Smooth muscle cell (in vitro differentiated cells): Measurements from ENCODE around the gene CFAP206. TPM values are rescaled to one million over a fixed set of nuclear protein-coding genes. Genes with fewer than 3 reads are reported as not detected.

Experiments used
- DNase-seq: peaks from one replicate; lab custom pipeline; 2025; ENCODE audit not compliant: unreplicated experiment; lab: John Stamatoyannopoulos, UW
- H2AFZ ChIP-seq: fragments of 200-600 bp; sonication (generic); 2 replicates; pipeline ENCODE4 v1.6.0; 2016; ENCODE audit warnings: antibody characterized with exemption, low read depth, mild to moderate bottlenecking
- H3F3A ChIP-seq: fragments of 200-600 bp; sonication (generic); 2 replicates; pipeline ENCODE4 v1.6.0; 2017; ENCODE audit warnings: antibody characterized with exemption, low read depth
- H3K27ac ChIP-seq: fragments of 200-600 bp; sonication (generic); 2 replicates; pipeline ENCODE4 v1.5.1; 2016; ENCODE audit warnings: low read depth, mild to moderate bottlenecking
- H3K27me3 ChIP-seq: fragments of 200-600 bp; sonication (generic); 2 replicates; pipeline ENCODE4 v1.6.1; 2016; ENCODE audit warnings: low read depth, mild to moderate bottlenecking
- H3K36me3 ChIP-seq: fragments of 200-600 bp; sonication (generic); 2 replicates; pipeline ENCODE4 v1.5.1; 2016; ENCODE audit warnings: low read depth
- H3K4me1 ChIP-seq: fragments of 200-600 bp; sonication (generic); 2 replicates; pipeline ENCODE4 v1.5.1; 2016; ENCODE audit warnings: low read depth
- H3K4me2 ChIP-seq: fragments of 200-600 bp; sonication (generic); 2 replicates; pipeline ENCODE4 v1.6.0; 2016; ENCODE audit warnings: mild to moderate bottlenecking
- H3K4me3 ChIP-seq: fragments of 200-600 bp; sonication (generic); 2 replicates; pipeline ENCODE4 v1.5.1; 2016; ENCODE audit warnings: mild to moderate bottlenecking
- H3K79me2 ChIP-seq: fragments of 200-600 bp; sonication (generic); 2 replicates; pipeline ENCODE4 v1.6.0; 2016; ENCODE audit warnings: low read depth, mild to moderate bottlenecking
- H3K9ac ChIP-seq: fragments of 200-600 bp; sonication (generic); 2 replicates; pipeline ENCODE4 v1.6.0; 2016; ENCODE audit warnings: low read depth
- H3K9me3 ChIP-seq: fragments of 200-600 bp; sonication (generic); replicated peaks from 2 replicates; pipeline ENCODE4 v1.5.1; 2016; ENCODE audit warnings: low read depth
- H4K20me1 ChIP-seq: fragments of 200-600 bp; sonication (generic); 2 replicates; pipeline ENCODE4 v1.6.0; 2016; ENCODE audit warnings: low read depth
- WGBS: methylation state at CpG from one replicate; pipeline ENCODE4 v1.1.7; 2016; ENCODE audit warnings: low lambda C conversion rate; 5-methylcytosine and 5-hydroxymethylcytosine counted together
- polyA plus RNA-seq: library from polyadenylated mRNA; unstranded; fragments of >200 nt; fragmentation: Nextera tagmentation; extraction: Ambion mirVana; gene quantifications from 2 replicates; pipeline ENCODE4 v1.2.1, GENCODE V29; 2016
- total RNA-seq: library from RNA; depleted of rRNA; stranded (reverse); fragments of >200 nt; gene quantifications from 2 replicates; pipeline ENCODE4 v1.2.3, GENCODE V29; 2014
- TF ChIP-seq, protein P1 (sequence below): fragments of 200-600 bp; sonication (generic); IDR thresholded peaks from 2 replicates; pipeline ENCODE4 v1.5.1; 2017; ENCODE audit warnings: borderline replicate concordance, mild to moderate bottlenecking, antibody characterized with exemption; ENCODE audit not compliant: insufficient read depth, poor library complexity, severe bottlenecking

CFAP206 gene, protein sequence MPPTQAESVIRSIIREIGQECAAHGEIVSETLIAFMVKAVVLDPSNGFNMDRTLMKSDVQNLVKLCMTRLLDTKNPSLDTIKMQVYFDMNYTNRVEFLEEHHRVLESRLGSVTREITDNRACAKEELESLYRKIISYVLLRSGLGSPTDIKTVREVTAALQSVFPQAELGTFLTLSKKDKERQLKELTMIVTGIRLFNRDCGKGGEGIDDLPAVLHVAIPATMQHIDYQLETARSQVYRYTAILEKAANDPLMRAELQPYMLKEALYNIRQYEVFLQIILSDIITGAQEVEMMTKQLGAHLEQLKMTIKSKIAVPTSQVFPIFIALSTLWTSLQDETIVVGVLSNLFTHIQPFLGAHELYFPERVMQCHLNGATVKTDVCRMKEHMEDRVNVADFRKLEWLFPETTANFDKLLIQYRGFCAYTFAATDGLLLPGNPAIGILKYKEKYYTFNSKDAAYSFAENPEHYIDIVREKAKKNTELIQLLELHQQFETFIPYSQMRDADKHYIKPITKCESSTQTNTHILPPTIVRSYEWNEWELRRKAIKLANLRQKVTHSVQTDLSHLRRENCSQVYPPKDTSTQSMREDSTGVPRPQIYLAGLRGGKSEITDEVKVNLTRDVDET
- total RNA-seq: 0.72 and 2.0 TPM in 2 replicates
- 0.21 and 0.53 TPM in 2 replicates for polyA plus RNA-seq

DNA sequence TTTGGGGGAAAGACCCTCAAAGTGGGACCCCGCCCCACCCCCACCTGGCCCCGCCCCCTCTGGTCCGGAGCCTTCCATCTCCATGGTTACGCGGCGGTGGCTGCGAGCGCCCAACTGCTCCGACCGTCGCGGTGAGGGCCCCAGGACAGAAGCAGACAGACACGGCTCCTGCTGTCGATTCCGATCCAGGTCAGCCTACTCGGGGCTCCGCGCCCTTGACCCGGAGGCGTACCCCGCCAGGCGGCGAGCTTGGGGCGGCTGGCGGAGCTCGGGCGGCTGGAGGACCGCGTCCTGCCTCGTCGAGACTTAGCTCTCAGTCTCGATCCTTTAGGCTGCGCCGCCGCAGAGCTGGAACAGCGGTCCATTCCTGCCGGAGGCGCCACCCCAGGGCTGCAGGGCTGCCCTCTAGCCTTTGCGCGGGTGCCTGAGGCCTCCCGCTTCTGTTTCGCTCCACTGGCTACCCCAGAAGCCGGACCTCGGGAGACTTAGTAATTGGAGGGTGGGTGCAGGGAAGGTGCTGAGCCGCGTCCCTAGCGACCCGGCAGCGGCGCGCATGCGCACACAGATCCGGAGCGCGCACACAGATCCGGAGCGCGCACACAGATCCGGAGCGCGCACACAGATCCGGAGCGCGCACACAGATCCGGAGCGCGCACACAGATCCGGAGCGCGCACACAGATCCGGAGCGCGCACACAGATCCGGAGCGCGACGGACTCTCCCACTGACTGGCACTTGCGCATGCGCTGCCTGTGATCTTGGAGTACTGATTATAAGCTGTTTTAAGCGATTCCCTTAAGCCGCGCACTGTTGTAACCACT, at the start of gene CFAP206:
TSS of gene CFAP206 (plus strand) at position 72 of the 820 bp plus-strand sequence. CDS start 1,868 bp downstream, outside the sequence.
- peak within 1 kb of the TSS; percentile 92 for H3K9ac ChIP-seq
- 1% methylated on average over 81 of the region's 82 CpGs for WGBS
- no peaks in the 10 kb centered on the region for H3K9me3 ChIP-seq
- H3K79me2 ChIP-seq: no peaks in the 10 kb centered on the region
- H3K4me1 ChIP-seq: peaks cover 3% of the 10 kb centered on the region
- peak within 1 kb of the TSS; percentile 100 for H3K4me3 ChIP-seq
- peaks cover 2% of the 10 kb centered on the region for H3K27me3 ChIP-seq
- H3F3A ChIP-seq: no peaks in the 10 kb centered on the region
- DNase-seq: peak; percentile 84
- no peaks in the 10 kb centered on the region for H4K20me1 ChIP-seq
- TF ChIP-seq, protein P1, sequence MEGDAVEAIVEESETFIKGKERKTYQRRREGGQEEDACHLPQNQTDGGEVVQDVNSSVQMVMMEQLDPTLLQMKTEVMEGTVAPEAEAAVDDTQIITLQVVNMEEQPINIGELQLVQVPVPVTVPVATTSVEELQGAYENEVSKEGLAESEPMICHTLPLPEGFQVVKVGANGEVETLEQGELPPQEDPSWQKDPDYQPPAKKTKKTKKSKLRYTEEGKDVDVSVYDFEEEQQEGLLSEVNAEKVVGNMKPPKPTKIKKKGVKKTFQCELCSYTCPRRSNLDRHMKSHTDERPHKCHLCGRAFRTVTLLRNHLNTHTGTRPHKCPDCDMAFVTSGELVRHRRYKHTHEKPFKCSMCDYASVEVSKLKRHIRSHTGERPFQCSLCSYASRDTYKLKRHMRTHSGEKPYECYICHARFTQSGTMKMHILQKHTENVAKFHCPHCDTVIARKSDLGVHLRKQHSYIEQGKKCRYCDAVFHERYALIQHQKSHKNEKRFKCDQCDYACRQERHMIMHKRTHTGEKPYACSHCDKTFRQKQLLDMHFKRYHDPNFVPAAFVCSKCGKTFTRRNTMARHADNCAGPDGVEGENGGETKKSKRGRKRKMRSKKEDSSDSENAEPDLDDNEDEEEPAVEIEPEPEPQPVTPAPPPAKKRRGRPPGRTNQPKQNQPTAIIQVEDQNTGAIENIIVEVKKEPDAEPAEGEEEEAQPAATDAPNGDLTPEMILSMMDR: peak; percentile 21
- peak within 1 kb of the TSS; percentile 100 for H2AFZ ChIP-seq
- H3K36me3 ChIP-seq: no peaks in the 10 kb centered on the region
- H3K4me2 ChIP-seq: peak within 1 kb of the TSS; percentile 98
- H3K27ac ChIP-seq: peak within 1 kb of the TSS; percentile 96

DNA sequence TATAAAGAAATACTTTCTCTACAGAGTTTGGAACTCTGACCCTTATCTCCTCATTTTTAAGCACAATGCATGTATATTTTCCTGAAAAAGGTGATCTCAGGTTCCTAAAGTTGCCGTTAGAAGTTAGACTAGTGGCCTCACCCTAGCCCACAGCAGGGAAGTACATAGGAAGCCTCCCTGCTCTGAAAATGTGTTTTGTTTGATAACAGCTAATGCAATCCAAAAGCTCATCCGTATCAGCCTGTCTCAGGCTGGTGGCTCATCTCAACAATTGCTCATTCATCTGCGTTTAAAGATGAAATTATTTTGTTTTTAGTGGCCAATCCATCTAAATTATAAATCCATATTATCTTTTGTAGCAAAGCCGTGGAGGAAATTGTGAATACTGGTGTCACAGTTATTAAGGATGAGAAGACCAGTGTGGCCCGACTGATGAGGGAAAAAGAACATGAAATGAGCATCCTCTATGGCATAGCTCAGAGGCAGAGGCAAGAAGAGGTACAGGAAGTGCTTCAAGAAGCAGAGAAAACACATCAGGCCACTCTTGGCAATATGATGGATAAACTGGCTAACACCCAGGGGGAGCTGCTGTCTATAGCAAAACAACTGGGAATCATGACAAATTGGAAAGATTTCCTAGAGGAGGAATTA, 43.0 kb upstream of the CFAP206 start:
- H3K27ac ChIP-seq: no peak overlapping the region
- H3F3A ChIP-seq: no peaks in the 10 kb centered on the region
- H3K79me2 ChIP-seq: no peaks in the 10 kb centered on the region
- H4K20me1 ChIP-seq: no peaks in the 10 kb centered on the region
- H3K27me3 ChIP-seq: no peaks in the 10 kb centered on the region
- whole genome bisulfite sequencing: 96% methylated on average over 5 of the region's 5 CpGs
- H2AFZ ChIP-seq: no peak overlapping the region
- no peak overlapping the region for H3K4me2 ChIP-seq
- TF ChIP-seq, protein P1: no peak
- H3K9me3 ChIP-seq: no peaks in the 10 kb centered on the region
- H3K9ac ChIP-seq: no peak overlapping the region
- no peaks in the 10 kb centered on the region for H3K36me3 ChIP-seq
- no peak for DNase-seq
- H3K4me3 ChIP-seq: no peak overlapping the region
- no peaks in the 10 kb centered on the region for H3K4me1 ChIP-seq

DNA sequence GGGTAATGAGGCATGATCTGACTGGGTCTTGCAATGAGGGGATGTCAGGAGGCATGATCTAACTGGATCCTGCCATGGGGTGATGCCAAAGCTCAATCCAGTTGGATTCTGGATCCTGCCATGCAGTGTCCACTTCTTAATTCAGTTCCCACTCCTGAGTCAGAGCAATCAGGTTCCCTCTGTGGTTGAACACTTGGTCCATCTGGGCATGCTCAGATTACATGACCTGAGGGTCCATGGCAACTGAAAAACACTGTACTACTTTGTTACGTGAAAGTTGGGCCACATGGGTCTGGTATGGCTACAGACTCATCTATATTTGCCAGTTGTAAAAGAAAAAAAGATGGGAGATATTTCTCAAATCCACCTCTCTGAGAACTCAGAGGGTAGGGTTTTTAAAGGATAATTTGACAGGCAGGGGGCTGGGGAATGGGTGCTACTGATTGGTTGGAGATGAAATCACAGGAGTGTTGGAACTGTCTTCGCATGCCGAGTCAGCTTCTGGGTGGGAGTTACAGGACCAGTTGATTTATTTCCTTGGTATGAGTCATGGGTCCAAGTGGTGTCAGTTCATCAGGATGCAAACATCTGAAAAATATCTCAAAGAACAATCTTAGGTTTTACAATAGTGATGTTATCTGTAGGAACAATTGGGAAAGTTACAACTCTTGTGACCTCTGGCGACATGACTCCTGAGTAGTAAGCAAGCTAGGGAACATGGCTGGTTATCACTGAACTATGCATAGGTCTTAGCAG, 41.5 kb upstream of the CFAP206 start:
- no peaks in the 10 kb centered on the region for H3K27me3 ChIP-seq
- H2AFZ ChIP-seq: no peak overlapping the region
- no peak overlapping the region for H3K4me3 ChIP-seq
- no peaks in the 10 kb centered on the region for H3K4me1 ChIP-seq
- H3K36me3 ChIP-seq: no peaks in the 10 kb centered on the region
- H4K20me1 ChIP-seq: no peaks in the 10 kb centered on the region
- WGBS: 80% methylated on average over 4 of the region's 4 CpGs
- H3K4me2 ChIP-seq: no peak overlapping the region
- no peak for DNase-seq
- TF ChIP-seq, protein P1: no peak
- no peaks in the 10 kb centered on the region for H3K9me3 ChIP-seq
- H3K9ac ChIP-seq: no peak overlapping the region
- no peaks in the 10 kb centered on the region for H3K79me2 ChIP-seq
- no peaks in the 10 kb centered on the region for H3F3A ChIP-seq
- H3K27ac ChIP-seq: no peak overlapping the region
